Skin of body (tissue), 2 donors: ENCODE results near the gene RRAS2. TPM values are rescaled to one million over a fixed set of nuclear protein-coding genes. Genes with fewer than 3 reads are reported as not detected.
"Not testable (repeated sequence)": the region's sequence is repeated elsewhere in the genome, so short reads cannot be mapped to it uniquely, and the experiment has no call there.

Source experiments
- DNase-seq: peaks from one replicate; lab custom pipeline; 2025; lab: John Stamatoyannopoulos, UW
- total RNA-seq: library from RNA; depleted of rRNA; stranded (reverse); fragments of >200 nt; gene quantifications from one replicate; pipeline ENCODE4 v1.2.3, GENCODE V29; 2014

The RRAS2 gene
- total RNA-seq, 1 donor from 2014 or later: 29.3 TPM

- DNase-seq: no peak
Observed at GRCh38 chr11:14259186-14259784, 99.7 kb downstream of the RRAS2 start.

- no peak for DNase-seq
Observed at GRCh38 chr11:14258221-14258935, 100.6 kb downstream of the RRAS2 start.

GRCh38 chr11:14255238-14255534 is 103.8 kb downstream of the RRAS2 start:
- peak; percentile 41 for DNase-seq

- no peak for DNase-seq
Observed at GRCh38 chr11:14254533-14255237, 104.3 kb downstream of the RRAS2 start.

- DNase-seq: no peak
Observed at GRCh38 chr11:14253840-14254239, 105.1 kb downstream of the RRAS2 start.

- no peak for DNase-seq
Observed at GRCh38 chr11:14253421-14253820, 105.6 kb downstream of the RRAS2 start.

GRCh38 chr11:14252501-14252900 is 106.5 kb downstream of the RRAS2 start:
- not testable (repeated sequence) for DNase-seq

GRCh38 chr11:14251754-14252153 is 107.2 kb downstream of the RRAS2 start:
- DNase-seq: no peak

- peak; percentile 49 for DNase-seq
Observed at GRCh38 chr11:14249121-14249963, 109.6 kb downstream of the RRAS2 start.

- DNase-seq: no peak
Observed at GRCh38 chr11:14248580-14248981, 110.4 kb downstream of the RRAS2 start.

GRCh38 chr11:14245444-14245843 is 113.5 kb downstream of the RRAS2 start:
- no peak for DNase-seq

GRCh38 chr11:14244926-14245325 is 114.1 kb downstream of the RRAS2 start:
- no peak for DNase-seq

- DNase-seq: no peak
Observed at GRCh38 chr11:14242733-14243132, 116.2 kb downstream of the RRAS2 start.

- no peak for DNase-seq
Observed at GRCh38 chr11:14242187-14242586, 116.8 kb downstream of the RRAS2 start.

- no peak for DNase-seq
Observed at GRCh38 chr11:14240951-14241350, 118.0 kb downstream of the RRAS2 start.

- no peak for DNase-seq
Observed at GRCh38 chr11:14240221-14240620, 118.8 kb downstream of the RRAS2 start.

- no peak for DNase-seq
Observed at GRCh38 chr11:14237444-14237961, 121.5 kb downstream of the RRAS2 start.

GRCh38 chr11:14235701-14236100 is 123.3 kb downstream of the RRAS2 start:
- DNase-seq: no peak

GRCh38 chr11:14234446-14234845 is 124.5 kb downstream of the RRAS2 start:
- no peak for DNase-seq

- DNase-seq: no peak
Observed at GRCh38 chr11:14232652-14233051, 126.3 kb downstream of the RRAS2 start.

- DNase-seq: no peak
Observed at GRCh38 chr11:14230407-14230806, 128.6 kb downstream of the RRAS2 start.

- DNase-seq: no peak
Observed at GRCh38 chr11:14229472-14229871, 129.5 kb downstream of the RRAS2 start.
